Measurements from ENCODE around the gene GNAO1. TPM values are rescaled to one million over a fixed set of nuclear protein-coding genes. Genes with fewer than 3 reads are reported as not detected.

Gene GNAO1
- total and polyA plus RNA-seq, 2 of the 13 experiments (the other 11 are each of a cell fraction or from before 2014, with no cell fraction given), result not detected

DNA sequence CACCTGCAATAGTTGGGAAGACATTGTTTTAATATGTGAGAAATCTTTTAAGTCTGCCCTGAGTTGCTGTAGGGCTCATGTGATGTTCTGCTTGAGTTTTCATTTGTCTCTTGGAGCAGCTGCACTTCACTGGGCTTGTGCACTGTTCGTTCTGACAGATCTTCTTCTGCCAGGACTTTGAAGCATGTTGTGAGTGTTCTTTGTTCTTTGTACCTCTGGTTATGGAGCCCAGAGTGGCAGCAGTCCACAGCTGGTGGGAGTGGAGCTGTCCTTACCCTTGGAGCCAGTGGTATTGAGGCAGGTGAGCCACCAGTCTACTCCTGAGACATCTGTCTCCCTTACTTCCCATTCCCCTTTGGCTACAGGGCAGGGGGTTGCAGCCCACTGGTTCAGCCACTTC lies 64.6 kb downstream of the GNAO1 start (continued):
- TF ChIP-seq BRD4 (CRISPR knock-in tag; IDR thresholded peaks at IDR 0.05), result no peak
- TF ChIP-seq ZNF629 (CRISPR knock-in tag; conservative IDR thresholded peaks at IDR 0.05), result no peak
- no peak for TF ChIP-seq ZNF570 (CRISPR knock-in tag; IDR thresholded peaks at IDR 0.05; ENCODE audit: borderline replicate concordance)
- TF ChIP-seq ZNF878 (CRISPR knock-in tag; IDR thresholded peaks at IDR 0.05), result no peak
- TF ChIP-seq, protein P1, sequence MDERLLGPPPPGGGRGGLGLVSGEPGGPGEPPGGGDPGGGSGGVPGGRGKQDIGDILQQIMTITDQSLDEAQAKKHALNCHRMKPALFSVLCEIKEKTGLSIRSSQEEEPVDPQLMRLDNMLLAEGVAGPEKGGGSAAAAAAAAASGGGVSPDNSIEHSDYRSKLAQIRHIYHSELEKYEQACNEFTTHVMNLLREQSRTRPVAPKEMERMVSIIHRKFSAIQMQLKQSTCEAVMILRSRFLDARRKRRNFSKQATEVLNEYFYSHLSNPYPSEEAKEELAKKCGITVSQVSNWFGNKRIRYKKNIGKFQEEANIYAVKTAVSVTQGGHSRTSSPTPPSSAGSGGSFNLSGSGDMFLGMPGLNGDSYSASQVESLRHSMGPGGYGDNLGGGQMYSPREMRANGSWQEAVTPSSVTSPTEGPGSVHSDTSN (CRISPR knock-in tag; IDR thresholded peaks at IDR 0.05), result no peak

DNA sequence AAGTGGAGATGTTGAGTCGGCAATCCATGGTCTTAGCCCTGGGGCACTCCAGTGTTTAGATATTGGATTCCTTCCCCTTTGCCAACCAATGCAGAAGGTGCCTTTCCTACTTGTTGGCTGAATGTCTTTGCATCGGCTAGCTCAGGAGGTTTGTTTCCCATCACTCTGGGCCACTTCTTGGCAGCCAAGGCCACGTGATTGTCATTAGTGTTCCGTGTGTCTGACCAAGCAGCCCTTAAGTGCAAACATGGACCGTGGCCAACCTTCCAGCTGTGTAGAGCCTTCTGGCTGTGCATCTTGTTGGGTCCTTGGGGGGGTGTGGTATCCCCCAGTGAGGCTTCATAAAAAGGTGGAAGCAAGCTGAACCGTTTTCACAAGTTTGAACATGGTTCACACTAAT lies 66.0 kb downstream of the GNAO1 start:
- POLR2A ChIA-PET, result no interaction called here
- no peak for ATAC-seq
- peaks cover 19% of the 10 kb centered on the region for H3K4me1 ChIP-seq (ENCODE audit: insufficient read depth, low read length)
- no peak overlapping the region for H3K4me3 ChIP-seq (replicated peaks in 1 of 3; ENCODE audit: insufficient read depth in 1 of 3, low read depth in 2 of 3, low read length in 3 of 3)
- no TSS peak for BruUV-seq (replicated peaks)
- no peak overlapping the region for H3K4me2 ChIP-seq (ENCODE audit: low read depth, low read length)
- CTCF ChIA-PET (ENCODE audit: low intra/inter-chr PET ratio, low total read pairs), result no interaction called here
- in situ Hi-C loops (cut with HindIII; ENCODE audit: extremely low pct_ligation_motif_present, low pct_unique_long_range_greater_than_20kb) (no loop called here), intact Hi-C loops (cut with micrococcal nuclease; ENCODE audit: unreplicated experiment) (no loop called here)
- FAIRE-seq, result no peak
- peaks cover 4 to 32% of the 10 kb centered on the region in 2 experiments for H3K27me3 ChIP-seq (ENCODE audit: control insufficient read depth in 1 of 2, insufficient read depth in 2 of 2, low read length in 2 of 2)
- H3K27ac ChIP-seq (ENCODE audit: extremely low read length, insufficient read depth, low read length), result no peak overlapping the region
- no peaks in the 10 kb centered on the region for H3K36me3 ChIP-seq (replicated peaks in 1 of 2; ENCODE audit: control insufficient read depth in 1 of 2, insufficient read depth in 2 of 2, low read length in 2 of 2)
- TF ChIP-seq, protein P2, sequence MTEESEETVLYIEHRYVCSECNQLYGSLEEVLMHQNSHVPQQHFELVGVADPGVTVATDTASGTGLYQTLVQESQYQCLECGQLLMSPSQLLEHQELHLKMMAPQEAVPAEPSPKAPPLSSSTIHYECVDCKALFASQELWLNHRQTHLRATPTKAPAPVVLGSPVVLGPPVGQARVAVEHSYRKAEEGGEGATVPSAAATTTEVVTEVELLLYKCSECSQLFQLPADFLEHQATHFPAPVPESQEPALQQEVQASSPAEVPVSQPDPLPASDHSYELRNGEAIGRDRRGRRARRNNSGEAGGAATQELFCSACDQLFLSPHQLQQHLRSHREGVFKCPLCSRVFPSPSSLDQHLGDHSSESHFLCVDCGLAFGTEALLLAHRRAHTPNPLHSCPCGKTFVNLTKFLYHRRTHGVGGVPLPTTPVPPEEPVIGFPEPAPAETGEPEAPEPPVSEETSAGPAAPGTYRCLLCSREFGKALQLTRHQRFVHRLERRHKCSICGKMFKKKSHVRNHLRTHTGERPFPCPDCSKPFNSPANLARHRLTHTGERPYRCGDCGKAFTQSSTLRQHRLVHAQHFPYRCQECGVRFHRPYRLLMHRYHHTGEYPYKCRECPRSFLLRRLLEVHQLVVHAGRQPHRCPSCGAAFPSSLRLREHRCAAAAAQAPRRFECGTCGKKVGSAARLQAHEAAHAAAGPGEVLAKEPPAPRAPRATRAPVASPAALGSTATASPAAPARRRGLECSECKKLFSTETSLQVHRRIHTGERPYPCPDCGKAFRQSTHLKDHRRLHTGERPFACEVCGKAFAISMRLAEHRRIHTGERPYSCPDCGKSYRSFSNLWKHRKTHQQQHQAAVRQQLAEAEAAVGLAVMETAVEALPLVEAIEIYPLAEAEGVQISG (CRISPR knock-in tag; IDR thresholded peaks at IDR 0.05), result no peak
- TF ChIP-seq HNRNPL (IDR thresholded peaks at IDR 0.05; ENCODE audit: low read depth, low read length) (no peak), TSC22D2 (CRISPR knock-in tag; IDR thresholded peaks at IDR 0.05; ENCODE audit: borderline replicate concordance) (no peak), SRSF4 (IDR thresholded peaks at IDR 0.05; ENCODE audit: low read depth, low read length, poor library complexity, severe bottlenecking) (no peak), NFE2L1 (CRISPR knock-in tag; IDR thresholded peaks at IDR 0.05; ENCODE audit: borderline replicate concordance) (no peak), FLYWCH1 (CRISPR knock-in tag; IDR thresholded peaks at IDR 0.05) (no peak), DNMT1 (CRISPR knock-in tag; IDR thresholded peaks at IDR 0.05) (no peak), ZKSCAN5 (CRISPR knock-in tag; IDR thresholded peaks at IDR 0.05) (no peak)
- DNase-seq (ENCODE audit: low spot score), result no peak
- H4K20me1 ChIP-seq (ENCODE audit: insufficient read depth, low read length), result no peaks in the 10 kb centered on the region
- H3K79me2 ChIP-seq (ENCODE audit: insufficient read depth, low read length), result no peaks in the 10 kb centered on the region
- no peak overlapping the region for H3K9ac ChIP-seq (ENCODE audit: insufficient read depth, low read depth, low read length)
- no peak overlapping the region for H2AFZ ChIP-seq (ENCODE audit: low read length)
- H3K9me3 ChIP-seq (ENCODE audit: low read length), result no peaks in the 10 kb centered on the region
- WGBS (ENCODE audit: low lambda C conversion rate), result 29% methylated on average over 6 of the region's 6 CpGs

All from HepG2 (cell line).